Measurements from ENCODE around the gene STAB2.

The STAB2 gene

GRCh38 chr12:103673891-103674375 lies 86.9 kb downstream of the STAB2 start:
- TF ChIP-seq CTCF (IDR thresholded peaks at IDR 0.05) (no peak), ZFX (IDR thresholded peaks at IDR 0.05; ENCODE audit: borderline replicate concordance) (no peak)
- H3K27ac ChIP-seq = no peak overlapping the region

- TF ChIP-seq CTCF (IDR thresholded peaks at IDR 0.05) (no peak), ZFX (IDR thresholded peaks at IDR 0.05; ENCODE audit: borderline replicate concordance) (no peak)
- H3K27ac ChIP-seq = no peak overlapping the region
These were observed 89.8 kb downstream of the STAB2 start for GRCh38 chr12:103676893-103677292.

DNA sequence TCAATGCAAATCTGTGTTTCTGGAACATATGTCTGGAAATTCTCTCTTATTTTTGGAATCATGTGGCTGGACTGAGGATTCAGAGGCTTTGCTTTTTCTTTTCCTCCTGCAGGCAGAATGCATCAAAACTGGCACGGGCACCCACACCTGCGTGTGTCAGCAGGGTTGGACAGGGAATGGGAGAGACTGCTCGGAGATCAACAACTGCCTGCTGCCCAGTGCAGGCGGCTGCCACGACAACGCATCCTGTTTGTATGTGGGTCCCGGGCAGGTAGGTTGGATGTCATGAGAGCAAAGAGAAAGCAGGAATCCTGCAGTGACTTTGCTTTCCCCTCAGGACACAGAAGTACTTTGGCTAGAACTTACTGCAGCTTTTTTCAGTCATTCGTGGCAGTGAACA lies 90.3 kb downstream of the STAB2 start:
- H3K27ac ChIP-seq = no peak overlapping the region
- TF ChIP-seq CTCF (IDR thresholded peaks at IDR 0.05) (no peak), ZFX (IDR thresholded peaks at IDR 0.05; ENCODE audit: borderline replicate concordance) (no peak)

- no peak for TF ChIP-seq ZFX (IDR thresholded peaks at IDR 0.05; ENCODE audit: borderline replicate concordance)
- no peak for TF ChIP-seq CTCF (IDR thresholded peaks at IDR 0.05)
- no peak overlapping the region for H3K27ac ChIP-seq
These were observed 90.8 kb downstream of the STAB2 start for GRCh38 chr12:103677905-103678304.

DNA sequence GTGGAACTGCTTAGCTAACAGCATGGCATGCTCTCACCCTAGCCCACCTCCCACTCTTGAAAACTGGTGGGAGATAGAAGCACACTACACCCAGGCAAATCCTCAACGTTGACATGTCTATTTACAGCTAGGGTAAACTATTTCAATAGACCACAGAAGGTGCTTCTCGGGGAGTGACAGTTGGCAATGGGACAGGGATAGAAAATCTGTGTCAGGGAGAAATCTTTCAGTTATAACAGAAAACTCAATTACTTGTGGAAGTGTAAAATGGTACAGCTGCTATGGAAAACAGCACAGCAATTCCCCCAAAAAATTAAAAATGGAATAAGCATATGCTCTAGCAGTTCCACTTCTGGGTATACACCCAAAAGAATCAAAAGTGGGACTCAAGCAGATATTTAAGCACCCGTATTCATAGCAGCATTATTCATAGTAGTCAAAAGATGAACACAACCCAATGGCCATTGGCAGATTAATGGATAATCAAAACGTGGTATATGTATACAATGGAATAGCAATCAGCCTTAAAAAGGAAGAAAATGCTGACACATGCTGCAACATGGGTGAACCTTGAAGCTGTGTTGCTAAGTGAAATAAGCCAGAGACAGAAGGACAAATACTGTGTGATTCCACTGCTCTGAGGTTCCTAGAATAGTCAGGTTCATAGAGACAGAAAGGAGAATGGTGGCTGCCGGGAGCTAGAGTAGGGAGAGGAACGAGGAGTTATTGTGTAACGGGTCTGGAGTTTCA lies 92.5 kb downstream of the STAB2 start:
- TF ChIP-seq ZFX (IDR thresholded peaks at IDR 0.05; ENCODE audit: borderline replicate concordance) (no peak), CTCF (IDR thresholded peaks at IDR 0.05) (no peak)

DNA sequence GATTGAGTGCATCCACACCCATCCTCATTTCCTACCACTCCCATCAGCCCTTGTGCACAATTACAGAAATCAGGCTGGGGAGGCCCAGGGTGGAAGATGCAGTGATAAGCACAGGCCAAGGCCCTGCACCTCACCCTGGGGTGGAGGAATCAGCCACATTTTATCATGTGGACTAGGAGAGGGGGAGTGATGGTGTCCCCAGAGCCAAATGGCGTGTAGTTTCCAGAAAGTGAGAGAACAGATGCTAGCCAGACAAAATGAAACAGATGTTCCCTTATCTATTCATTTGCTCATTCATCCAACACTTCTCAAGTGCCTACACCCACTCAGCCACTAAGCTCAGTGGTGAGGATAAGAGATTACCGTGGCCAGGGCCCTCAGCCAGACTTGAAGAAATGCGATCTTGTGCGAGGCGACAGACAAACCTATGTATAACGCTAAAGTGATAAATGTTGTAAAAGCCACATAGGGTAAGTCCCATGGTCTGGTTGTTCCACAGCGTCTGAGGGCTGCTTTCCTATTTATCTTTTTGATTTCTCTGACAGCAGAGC lies 93.6 kb downstream of the STAB2 start:
- no peak overlapping the region for H3K27ac ChIP-seq
- TF ChIP-seq ZFX (IDR thresholded peaks at IDR 0.05; ENCODE audit: borderline replicate concordance) (no peak), CTCF (IDR thresholded peaks at IDR 0.05) (no peak)

More for the DNA sequence above, 92.5 kb downstream of the STAB2 start:
- no peak overlapping the region for H3K27ac ChIP-seq

GRCh38 chr12:103686026-103686425 lies 99.0 kb downstream of the STAB2 start:
- no peak overlapping the region for H3K27ac ChIP-seq
- TF ChIP-seq ZFX (IDR thresholded peaks at IDR 0.05; ENCODE audit: borderline replicate concordance) = no peak
- no peak for TF ChIP-seq CTCF (IDR thresholded peaks at IDR 0.05)
